Activated naive CD8-positive, alpha-beta T cell treated with anti-CD3 and anti-CD28 coated beads, Interleukin-2, amount 50 U/mL, for 24 hours (primary cell): ENCODE measurements around the gene FLRT3.

Experiments
- ATAC-seq: fragments of 150-1000 bp; cut with Tn5 transposase; one replicate; pipeline ENCODE4 v1.10.0; 2021
- DNase-seq: peaks from one replicate; pipeline ENCODE4 v3.0.0; 2021
- H3K27ac Mint-ChIP-seq: one replicate; pipeline ENCODE4 v1.8.0; 2021; ENCODE audit warnings: mild to moderate bottlenecking, mixed read lengths
- H3K27me3 Mint-ChIP-seq: one replicate; pipeline ENCODE4 v1.8.0; 2021; ENCODE audit warnings: mixed read lengths
- H3K36me3 Mint-ChIP-seq: one replicate; pipeline ENCODE4 v1.8.0; 2021; ENCODE audit warnings: low read depth, mixed read lengths
- H3K4me1 Mint-ChIP-seq: one replicate; pipeline ENCODE4 v1.8.0; 2021; ENCODE audit warnings: mixed read lengths
- H3K4me3 Mint-ChIP-seq: one replicate; pipeline ENCODE4 v1.8.0; 2021; ENCODE audit warnings: mild to moderate bottlenecking, moderate library complexity, mixed read lengths
- H3K9me3 Mint-ChIP-seq: one replicate; pipeline ENCODE4 v1.8.0; 2021; ENCODE audit warnings: mixed read lengths

Gene FLRT3

GRCh38 chr20:14337400-14338171 lies at the start of gene FLRT3:
FLRT3 (minus strand) TSS chr20:14337612; CDS start chr20:14327506, 10,106 bp downstream.
- ATAC-seq (peak; percentile 20), DNase-seq (peak; percentile 2)
- Mint-ChIP-seq H3K9me3 (no peaks in the 10 kb centered on the region), H3K4me3 (no peak within 1 kb of the TSS), H3K27ac (no peak within 1 kb of the TSS), H3K27me3 (no peaks in the 10 kb centered on the region), H3K36me3 (no peaks in the 10 kb centered on the region), H3K4me1 (no peaks in the 10 kb centered on the region)

- no peaks in the 10 kb centered on the region for H3K36me3 Mint-ChIP-seq
- no peak for ATAC-seq
- no peaks in the 10 kb centered on the region for H3K4me1 Mint-ChIP-seq
- DNase-seq = no peak
- H3K27me3 Mint-ChIP-seq = no peaks in the 10 kb centered on the region
- no peak overlapping the region for H3K27ac Mint-ChIP-seq
- peaks cover 23% of the 10 kb centered on the region for H3K9me3 Mint-ChIP-seq
- no peak overlapping the region for H3K4me3 Mint-ChIP-seq
Measured at GRCh38 chr20:14386726-14387125, 49.3 kb upstream of the FLRT3 start.

GRCh38 chr20:14385176-14385740 lies 47.8 kb upstream of the FLRT3 start:
- ATAC-seq (no peak), DNase-seq (no peak)

GRCh38 chr20:14384416-14385175 lies 47.2 kb upstream of the FLRT3 start:
- Mint-ChIP-seq H3K27me3 (no peaks in the 10 kb centered on the region), H3K27ac (no peak overlapping the region), H3K9me3 (peaks cover 17% of the 10 kb centered on the region), H3K36me3 (no peaks in the 10 kb centered on the region), H3K4me1 (no peaks in the 10 kb centered on the region), H3K4me3 (no peak overlapping the region)
- no peak for DNase-seq
- ATAC-seq = no peak

More at GRCh38 chr20:14385176-14385740, 47.8 kb upstream of the FLRT3 start:
- H3K4me1 Mint-ChIP-seq = no peaks in the 10 kb centered on the region
- no peak overlapping the region for H3K4me3 Mint-ChIP-seq
- H3K27ac Mint-ChIP-seq = no peak overlapping the region
- H3K9me3 Mint-ChIP-seq = peaks cover 19% of the 10 kb centered on the region
- no peaks in the 10 kb centered on the region for H3K36me3 Mint-ChIP-seq
- H3K27me3 Mint-ChIP-seq = no peaks in the 10 kb centered on the region

GRCh38 chr20:14383335-14383734 lies 45.9 kb upstream of the FLRT3 start:
- Mint-ChIP-seq H3K27ac (no peak overlapping the region), H3K27me3 (no peaks in the 10 kb centered on the region), H3K4me1 (no peaks in the 10 kb centered on the region), H3K4me3 (no peak overlapping the region), H3K9me3 (peaks cover 14% of the 10 kb centered on the region), H3K36me3 (no peaks in the 10 kb centered on the region)
- ATAC-seq (no peak), DNase-seq (no peak)

GRCh38 chr20:14378326-14378725 lies 40.9 kb upstream of the FLRT3 start:
- ATAC-seq = no peak
- Mint-ChIP-seq H3K27me3 (no peaks in the 10 kb centered on the region), H3K9me3 (peaks cover 6% of the 10 kb centered on the region), H3K27ac (no peak overlapping the region), H3K4me1 (no peaks in the 10 kb centered on the region), H3K36me3 (no peaks in the 10 kb centered on the region), H3K4me3 (no peak overlapping the region)
- no peak for DNase-seq

GRCh38 chr20:14375416-14375985 lies 38.1 kb upstream of the FLRT3 start:
- DNase-seq = no peak
- Mint-ChIP-seq H3K36me3 (no peaks in the 10 kb centered on the region), H3K9me3 (peaks cover 6% of the 10 kb centered on the region), H3K4me1 (no peaks in the 10 kb centered on the region), H3K27ac (no peak overlapping the region), H3K27me3 (no peaks in the 10 kb centered on the region), H3K4me3 (no peak overlapping the region)
- no peak for ATAC-seq

GRCh38 chr20:14374196-14374595 lies 36.8 kb upstream of the FLRT3 start:
- no peaks in the 10 kb centered on the region for H3K36me3 Mint-ChIP-seq
- H3K4me3 Mint-ChIP-seq = no peak overlapping the region
- H3K27ac Mint-ChIP-seq = no peak overlapping the region
- H3K27me3 Mint-ChIP-seq = no peaks in the 10 kb centered on the region
- no peaks in the 10 kb centered on the region for H3K4me1 Mint-ChIP-seq
- H3K9me3 Mint-ChIP-seq = peaks cover 6% of the 10 kb centered on the region
- DNase-seq (no peak), ATAC-seq (no peak)

GRCh38 chr20:14361509-14362345 lies 24.3 kb upstream of the FLRT3 start:
- no peaks in the 10 kb centered on the region for H3K4me1 Mint-ChIP-seq
- H3K36me3 Mint-ChIP-seq = no peaks in the 10 kb centered on the region
- no peak overlapping the region for H3K4me3 Mint-ChIP-seq
- ATAC-seq (no peak), DNase-seq (no peak)
- H3K27ac Mint-ChIP-seq = no peak overlapping the region
- H3K9me3 Mint-ChIP-seq = peaks cover 23% of the 10 kb centered on the region
- no peaks in the 10 kb centered on the region for H3K27me3 Mint-ChIP-seq

GRCh38 chr20:14360416-14360815 lies 23.0 kb upstream of the FLRT3 start:
- Mint-ChIP-seq H3K27me3 (no peaks in the 10 kb centered on the region), H3K4me3 (no peak overlapping the region), H3K9me3 (peaks cover 16% of the 10 kb centered on the region), H3K27ac (no peak overlapping the region), H3K36me3 (no peaks in the 10 kb centered on the region), H3K4me1 (no peaks in the 10 kb centered on the region)
- ATAC-seq (no peak), DNase-seq (no peak)

- H3K27me3 Mint-ChIP-seq = no peaks in the 10 kb centered on the region
- H3K4me1 Mint-ChIP-seq = no peaks in the 10 kb centered on the region
- no peak overlapping the region for H3K27ac Mint-ChIP-seq
- no peaks in the 10 kb centered on the region for H3K36me3 Mint-ChIP-seq
- DNase-seq (no peak), ATAC-seq (no peak)
- no peak overlapping the region for H3K4me3 Mint-ChIP-seq
- peaks cover 2% of the 10 kb centered on the region for H3K9me3 Mint-ChIP-seq
Measured at GRCh38 chr20:14355791-14356190, 18.4 kb upstream of the FLRT3 start.

- H3K4me1 Mint-ChIP-seq = no peaks in the 10 kb centered on the region
- no peak overlapping the region for H3K27ac Mint-ChIP-seq
- no peaks in the 10 kb centered on the region for H3K27me3 Mint-ChIP-seq
- H3K9me3 Mint-ChIP-seq = peaks cover 4% of the 10 kb centered on the region
- no peak overlapping the region for H3K4me3 Mint-ChIP-seq
- H3K36me3 Mint-ChIP-seq = no peaks in the 10 kb centered on the region
- DNase-seq (no peak), ATAC-seq (no peak)
Measured at GRCh38 chr20:14344746-14345145, 7.3 kb upstream of the FLRT3 start.

- no peak overlapping the region for H3K27ac Mint-ChIP-seq
- H3K4me3 Mint-ChIP-seq = no peak overlapping the region
- DNase-seq (no peak), ATAC-seq (no peak)
- no peaks in the 10 kb centered on the region for H3K4me1 Mint-ChIP-seq
- no peaks in the 10 kb centered on the region for H3K36me3 Mint-ChIP-seq
- H3K27me3 Mint-ChIP-seq = no peaks in the 10 kb centered on the region
- peaks cover 4% of the 10 kb centered on the region for H3K9me3 Mint-ChIP-seq
Measured at GRCh38 chr20:14343491-14344065, 6.2 kb upstream of the FLRT3 start.

GRCh38 chr20:14342918-14343317 lies 5.5 kb upstream of the FLRT3 start:
- Mint-ChIP-seq H3K27me3 (no peaks in the 10 kb centered on the region), H3K36me3 (no peaks in the 10 kb centered on the region), H3K4me3 (no peak overlapping the region), H3K27ac (no peak overlapping the region), H3K4me1 (no peaks in the 10 kb centered on the region), H3K9me3 (peaks cover 4% of the 10 kb centered on the region)
- no peak for ATAC-seq
- DNase-seq = no peak
